Fibroblast of peridontal ligament (primary cell): ENCODE measurements around the gene ICAM1.

ENCODE experiments used
- DNase-seq: peaks from one replicate; pipeline ENCODE4 v3.0.0-alpha.2; 2010; ENCODE audit errors: extremely low read depth

Gene ICAM1

GRCh38 chr19:10243606-10244005 lies 27.3 kb upstream of the ICAM1 start:
- no peak for DNase-seq

- DNase-seq = no peak
Measured at GRCh38 chr19:10245189-10245939, 25.6 kb upstream of the ICAM1 start.

- DNase-seq = no peak
Measured at GRCh38 chr19:10246511-10246910, 24.4 kb upstream of the ICAM1 start.

DNA sequence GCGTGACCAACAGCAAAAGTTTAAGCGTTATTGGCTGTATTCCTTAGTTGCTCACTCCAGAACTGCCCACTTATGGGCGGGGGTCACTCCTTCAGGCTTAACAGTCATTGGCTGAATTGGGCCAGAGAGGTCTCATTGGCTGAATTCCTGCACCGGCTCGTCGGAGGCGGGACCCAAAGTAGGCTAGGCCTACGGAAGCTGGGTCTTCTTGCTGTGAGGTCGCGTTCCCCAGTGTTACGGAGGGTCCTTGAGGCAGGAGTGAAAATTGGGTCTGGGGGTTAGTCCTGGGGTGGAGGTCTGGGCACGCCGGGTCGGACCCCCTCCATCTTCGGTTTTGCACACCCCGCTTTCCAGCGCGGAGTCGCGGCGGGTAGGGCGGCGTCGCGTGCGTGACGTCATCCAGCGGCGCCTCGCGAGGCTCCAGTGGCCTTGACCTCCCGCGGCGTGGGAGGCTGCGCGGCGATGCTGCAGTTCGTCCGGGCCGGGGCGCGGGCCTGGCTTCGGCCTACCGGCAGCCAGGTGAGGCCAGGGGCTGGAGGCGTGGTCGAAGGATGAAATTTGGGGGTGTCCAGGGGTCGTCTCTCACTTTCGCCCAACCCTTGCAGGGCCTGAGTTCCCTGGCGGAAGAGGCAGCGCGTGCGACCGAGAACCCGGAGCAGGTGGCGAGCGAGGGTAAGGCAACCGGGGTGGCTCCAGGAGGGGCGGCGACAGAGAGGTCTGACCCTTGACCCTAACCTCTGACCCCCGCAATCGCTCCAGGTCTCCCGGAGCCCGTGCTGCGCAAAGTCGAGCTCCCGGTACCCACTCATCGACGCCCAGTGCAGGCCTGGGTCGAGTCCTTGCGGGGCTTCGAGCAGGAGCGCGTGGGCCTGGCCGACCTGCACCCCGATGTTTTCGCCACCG lies 18.9 kb upstream of the ICAM1 start, which contains the start of gene MRPL4:
TSS of gene MRPL4 (plus strand) at position 423 of the 903 bp plus-strand sequence. CDS start at position 463, 40 bp downstream.
- peak; percentile 98 for DNase-seq

DNA sequence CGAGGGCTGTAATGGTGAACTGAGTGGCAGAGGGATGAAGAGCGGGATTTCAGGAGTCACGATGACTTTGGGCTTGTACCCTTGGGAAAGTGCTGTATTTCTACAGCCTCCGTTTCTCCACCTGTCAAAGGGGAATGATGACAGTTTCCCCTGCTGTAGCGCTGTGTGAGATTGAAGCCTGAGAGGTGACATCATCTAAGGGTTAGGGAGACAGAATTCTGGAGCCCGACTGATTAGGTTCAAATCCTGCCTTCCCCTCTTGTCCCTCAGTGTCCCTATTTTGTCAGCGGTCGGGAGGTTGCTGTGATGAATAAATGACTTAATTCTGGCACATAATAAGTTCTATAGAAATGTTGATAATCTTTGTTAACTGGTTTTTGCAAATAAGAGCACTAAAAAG lies 18.2 kb upstream of the ICAM1 start:
- DNase-seq = no peak

DNA sequence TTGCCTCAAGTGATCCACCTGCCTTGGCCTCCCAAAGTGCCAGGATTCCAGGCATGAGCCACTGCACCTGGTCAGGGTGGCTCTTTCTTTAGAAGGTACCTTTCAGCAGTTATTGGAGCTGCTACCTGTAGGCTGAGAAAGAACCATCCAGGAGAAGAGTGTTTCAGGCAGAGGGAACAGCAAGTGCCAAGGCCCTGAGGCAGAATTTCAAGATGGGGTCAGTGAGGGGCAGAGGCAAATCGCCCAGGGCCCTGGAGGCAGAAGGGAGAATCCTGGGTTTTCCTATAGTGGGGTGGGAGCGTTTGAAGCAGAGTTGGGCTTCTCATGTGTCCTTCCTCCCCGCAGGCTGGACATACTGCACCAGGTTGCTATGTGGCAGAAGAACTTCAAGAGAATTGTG lies 16.7 kb upstream of the ICAM1 start:
- no peak for DNase-seq

DNA sequence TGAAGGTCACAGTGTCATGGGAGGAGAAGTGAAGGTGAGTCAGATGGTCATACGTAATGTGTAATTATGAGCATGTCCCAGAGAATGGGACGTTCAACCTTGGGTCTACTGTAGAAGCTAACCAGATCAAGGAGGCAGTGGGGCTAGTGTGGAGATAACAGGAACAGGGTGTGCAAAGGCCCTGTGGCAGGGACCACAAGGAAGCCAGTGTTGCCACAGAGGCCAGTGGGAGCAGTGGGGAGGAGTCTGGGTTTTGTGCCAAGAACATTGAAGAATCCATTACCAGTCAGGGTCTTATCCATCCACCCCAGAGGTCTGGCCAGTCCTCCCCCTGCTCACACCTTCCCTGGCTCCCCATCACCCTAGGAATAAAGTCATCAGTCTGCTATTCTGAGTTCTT lies 15.6 kb upstream of the ICAM1 start:
- no peak for DNase-seq

DNA sequence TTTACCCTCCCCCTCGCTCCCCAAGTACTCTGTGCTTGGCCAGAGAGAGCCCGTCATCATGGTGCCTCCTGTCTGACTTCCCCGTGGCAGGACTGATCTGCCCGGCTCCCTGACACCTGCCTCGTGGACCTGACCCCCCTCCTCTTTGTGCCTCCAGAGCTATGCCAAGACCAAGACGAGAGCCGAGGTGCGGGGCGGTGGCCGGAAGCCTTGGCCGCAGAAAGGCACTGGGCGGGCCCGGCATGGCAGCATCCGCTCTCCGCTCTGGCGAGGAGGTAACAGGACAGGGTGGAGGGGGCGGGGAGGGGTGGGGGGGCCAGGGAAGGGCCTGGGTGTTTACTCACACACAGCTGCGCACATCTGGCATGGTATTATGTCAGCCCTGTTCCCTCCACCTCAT lies 14.4 kb upstream of the ICAM1 start:
- DNase-seq = no peak

DNA sequence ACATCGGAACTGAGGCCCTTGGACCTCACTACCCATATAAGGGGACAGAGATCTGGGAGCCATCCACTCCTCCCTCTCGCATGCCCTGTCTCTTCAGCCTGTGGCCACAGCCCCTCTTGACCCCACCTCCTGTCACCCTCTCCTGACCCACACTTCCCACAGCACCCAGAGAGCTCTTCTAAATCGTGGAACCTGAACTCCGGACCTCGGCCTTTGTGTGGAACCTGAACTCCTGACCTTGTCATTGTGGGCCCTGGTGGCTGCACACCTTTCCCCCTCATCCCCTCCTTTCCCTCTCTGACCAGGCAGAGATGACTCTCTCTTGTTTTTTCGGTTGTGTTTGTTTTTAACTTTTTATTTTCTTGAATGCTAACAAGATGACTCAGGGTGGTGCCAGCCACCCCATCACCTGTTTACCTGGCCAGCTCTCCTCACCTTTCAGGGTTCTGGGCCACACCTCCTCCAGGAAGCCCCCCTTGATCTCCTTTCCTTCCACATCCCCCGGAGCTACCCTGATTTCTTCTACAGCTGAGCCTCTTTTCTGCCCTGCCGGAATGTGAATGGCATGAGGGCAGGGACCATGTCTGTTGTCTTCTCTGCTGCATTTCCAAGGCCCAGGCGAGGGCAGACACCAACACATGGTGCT lies 13.8 kb upstream of the ICAM1 start:
- no peak for DNase-seq

- no peak for DNase-seq
Measured at GRCh38 chr19:10258080-10258710, 12.7 kb upstream of the ICAM1 start.

GRCh38 chr19:10259162-10259905 lies 11.6 kb upstream of the ICAM1 start:
- DNase-seq = peak; percentile 81

- no peak for DNase-seq
Measured at GRCh38 chr19:10260141-10260584, 10.8 kb upstream of the ICAM1 start.

DNA sequence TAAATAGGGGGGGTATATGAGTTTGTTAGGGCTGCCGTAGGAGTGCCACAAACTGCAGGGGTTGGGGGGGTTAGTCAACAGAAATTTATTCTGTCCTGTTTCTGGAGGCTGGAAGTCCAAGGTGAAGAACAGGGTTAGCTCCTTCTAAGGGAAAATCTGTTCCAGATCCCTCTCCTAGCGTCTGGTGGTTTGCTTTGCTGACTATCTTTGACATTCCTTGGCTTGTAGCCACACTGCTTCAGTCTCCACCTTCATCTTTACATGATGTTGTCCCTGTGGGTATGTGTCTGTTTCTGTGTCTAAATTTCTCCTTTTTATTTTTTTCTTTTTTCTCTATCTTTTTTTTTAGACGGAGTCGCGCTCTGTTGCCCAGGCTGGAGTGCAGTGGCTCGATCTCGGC lies 8.1 kb upstream of the ICAM1 start:
- DNase-seq = peak; percentile 28

DNA sequence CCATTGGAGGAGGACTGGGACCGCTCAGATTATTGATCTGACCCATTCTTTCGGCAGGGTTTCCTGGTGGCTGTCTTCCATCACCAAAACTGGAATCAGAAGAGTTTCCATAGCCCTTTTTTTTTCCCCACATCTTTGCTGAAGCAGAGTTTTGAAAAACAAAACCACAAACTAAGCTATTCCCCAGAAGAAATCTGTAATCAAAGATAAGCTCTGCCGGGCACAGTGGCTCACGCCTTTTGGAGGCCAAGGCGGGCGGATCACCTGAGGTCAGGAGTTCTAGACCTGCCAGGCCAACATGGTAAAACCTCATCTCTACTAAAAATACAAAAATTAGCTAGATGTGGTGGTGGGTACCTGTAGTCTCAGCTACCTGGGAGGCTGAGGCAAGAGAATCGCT lies 4.2 kb upstream of the ICAM1 start:
- no peak for DNase-seq

DNA sequence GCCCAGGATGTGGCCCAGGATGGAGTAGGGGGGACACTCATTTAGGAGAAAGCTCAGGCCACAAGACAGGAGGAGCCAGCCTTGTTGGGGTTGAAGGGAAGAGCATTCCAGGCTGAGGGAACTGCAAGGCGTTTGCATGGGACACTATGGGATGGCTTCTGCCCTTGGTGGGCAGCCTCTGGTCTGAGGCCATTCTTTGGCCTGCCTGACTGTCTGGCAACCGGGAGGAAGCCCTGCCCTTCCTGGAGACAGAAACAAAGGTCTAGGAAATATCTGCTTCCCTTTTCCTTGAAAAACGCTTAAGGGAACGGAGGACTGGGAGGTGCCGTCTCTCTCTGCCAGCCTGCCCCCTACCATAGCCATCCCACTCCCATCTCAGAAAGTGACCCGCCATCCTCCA lies 2.8 kb upstream of the ICAM1 start:
- no peak for DNase-seq

- peak; percentile 64 for DNase-seq
Measured at GRCh38 chr19:10269333-10270179, 1.4 kb upstream of the ICAM1 start.

DNA sequence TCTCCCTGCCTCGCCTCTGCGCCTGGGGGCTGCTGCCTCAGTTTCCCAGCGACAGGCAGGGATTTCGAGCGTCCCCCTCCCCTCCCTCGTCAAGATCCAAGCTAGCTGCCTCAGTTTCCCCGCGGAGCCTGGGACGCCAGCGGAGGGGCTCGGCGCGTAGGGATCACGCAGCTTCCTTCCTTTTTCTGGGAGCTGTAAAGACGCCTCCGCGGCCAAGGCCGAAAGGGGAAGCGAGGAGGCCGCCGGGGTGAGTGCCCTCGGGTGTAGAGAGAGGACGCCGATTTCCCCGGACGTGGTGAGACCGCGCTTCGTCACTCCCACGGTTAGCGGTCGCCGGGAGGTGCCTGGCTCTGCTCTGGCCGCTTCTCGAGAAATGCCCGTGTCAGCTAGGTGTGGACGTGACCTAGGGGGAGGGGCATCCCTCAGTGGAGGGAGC lies 722 bp upstream of the ICAM1 start:
- no peak for DNase-seq

- DNase-seq = no peak
Measured at GRCh38 chr19:10271543-10272086, 695 bp downstream of the ICAM1 start.

- no peak for DNase-seq
Measured at GRCh38 chr19:10274589-10274988, 3.7 kb downstream of the ICAM1 start.
